Progenitor cell of endocrine pancreas (in vitro differentiated cells): Measurements from ENCODE around the gene COL9A3. TPM values are rescaled to one million over a fixed set of nuclear protein-coding genes. Genes with fewer than 3 reads are reported as not detected.

Source experiments
- DNase-seq: peaks from one replicate; pipeline ENCODE4 v3.0.0; 2021; ENCODE audit warnings: low spot score; ENCODE audit not compliant: unreplicated experiment
- H3K27ac Mint-ChIP-seq: 2 replicates; pipeline ENCODE4 v1.8.0; 2021; ENCODE audit warnings: mild to moderate bottlenecking, moderate library complexity, mixed read lengths
- H3K27me3 Mint-ChIP-seq: 2 replicates; pipeline ENCODE4 v1.8.0; 2021; ENCODE audit warnings: mixed read lengths
- H3K36me3 Mint-ChIP-seq: 2 replicates; pipeline ENCODE4 v1.8.0; 2022; ENCODE audit warnings: mixed read lengths; ENCODE audit not compliant: insufficient read depth
- H3K4me1 Mint-ChIP-seq: 2 replicates; pipeline ENCODE4 v1.8.0; 2021; ENCODE audit warnings: low read depth, mixed read lengths
- H3K4me3 Mint-ChIP-seq: 2 replicates; pipeline ENCODE4 v1.8.0; 2021; ENCODE audit warnings: low read depth, mild to moderate bottlenecking, moderate library complexity, mixed read lengths
- H3K9me3 Mint-ChIP-seq: 2 replicates; pipeline ENCODE4 v1.8.0; 2021; ENCODE audit warnings: low read depth, mixed read lengths
- total RNA-seq: library from RNA; stranded (reverse); gene quantifications from 2 replicates; pipeline ENCODE4 v1.2.1, GENCODE V29; 2021
- TF ChIP-seq, protein P1 (sequence below): fragments of 200-600 bp; sonication (generic); IDR thresholded peaks from one replicate; pipeline ENCODE4 v1.5.0; 2021; ENCODE audit warnings: antibody characterized with exemption, mild to moderate bottlenecking; ENCODE audit not compliant: unreplicated experiment

COL9A3 gene
- total RNA-seq, 1 donor from 2014 or later: 81.5 TPM

DNA sequence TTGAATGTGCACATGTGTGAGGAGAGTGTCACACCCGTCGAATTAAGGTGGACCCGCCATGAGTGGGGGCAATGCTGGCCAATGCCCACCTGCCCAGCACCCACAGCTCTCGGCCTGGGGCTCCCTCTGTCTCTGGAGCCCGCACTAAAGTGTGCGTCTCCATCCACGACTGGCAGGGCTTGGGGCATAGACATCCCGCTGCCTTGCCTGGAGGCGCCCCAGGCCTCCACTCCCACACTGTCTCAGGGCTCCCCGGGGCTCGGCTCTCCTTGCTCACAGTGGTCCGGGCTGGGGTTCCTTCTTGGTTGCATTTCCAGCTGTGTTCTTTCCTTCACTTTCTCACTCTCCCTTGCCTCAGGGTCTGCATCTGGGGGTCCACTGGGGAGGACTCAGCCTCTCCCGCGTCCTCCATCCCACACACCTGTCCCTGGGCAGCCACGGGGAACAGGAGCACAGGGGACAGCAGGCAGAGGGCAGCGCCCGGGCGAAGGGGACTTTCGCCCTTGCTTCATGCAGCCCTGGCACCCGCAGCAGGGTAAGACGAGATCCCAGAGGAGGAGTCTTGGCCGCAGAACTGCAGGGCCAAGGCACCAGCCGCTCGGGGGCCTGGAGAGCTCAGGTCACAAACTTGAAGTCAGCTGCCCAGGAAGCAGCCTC lies 40.7 kb upstream of the COL9A3 start:
- no peaks in the 10 kb centered on the region for H3K9me3 Mint-ChIP-seq
- no peaks in the 10 kb centered on the region for H3K36me3 Mint-ChIP-seq
- H3K27ac Mint-ChIP-seq: no peak overlapping the region
- no peak overlapping the region for H3K4me3 Mint-ChIP-seq
- H3K27me3 Mint-ChIP-seq: peaks cover 27% of the 10 kb centered on the region
- no peak for DNase-seq
- H3K4me1 Mint-ChIP-seq: no peaks in the 10 kb centered on the region
- TF ChIP-seq, protein P1, sequence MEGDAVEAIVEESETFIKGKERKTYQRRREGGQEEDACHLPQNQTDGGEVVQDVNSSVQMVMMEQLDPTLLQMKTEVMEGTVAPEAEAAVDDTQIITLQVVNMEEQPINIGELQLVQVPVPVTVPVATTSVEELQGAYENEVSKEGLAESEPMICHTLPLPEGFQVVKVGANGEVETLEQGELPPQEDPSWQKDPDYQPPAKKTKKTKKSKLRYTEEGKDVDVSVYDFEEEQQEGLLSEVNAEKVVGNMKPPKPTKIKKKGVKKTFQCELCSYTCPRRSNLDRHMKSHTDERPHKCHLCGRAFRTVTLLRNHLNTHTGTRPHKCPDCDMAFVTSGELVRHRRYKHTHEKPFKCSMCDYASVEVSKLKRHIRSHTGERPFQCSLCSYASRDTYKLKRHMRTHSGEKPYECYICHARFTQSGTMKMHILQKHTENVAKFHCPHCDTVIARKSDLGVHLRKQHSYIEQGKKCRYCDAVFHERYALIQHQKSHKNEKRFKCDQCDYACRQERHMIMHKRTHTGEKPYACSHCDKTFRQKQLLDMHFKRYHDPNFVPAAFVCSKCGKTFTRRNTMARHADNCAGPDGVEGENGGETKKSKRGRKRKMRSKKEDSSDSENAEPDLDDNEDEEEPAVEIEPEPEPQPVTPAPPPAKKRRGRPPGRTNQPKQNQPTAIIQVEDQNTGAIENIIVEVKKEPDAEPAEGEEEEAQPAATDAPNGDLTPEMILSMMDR: no peak

DNA sequence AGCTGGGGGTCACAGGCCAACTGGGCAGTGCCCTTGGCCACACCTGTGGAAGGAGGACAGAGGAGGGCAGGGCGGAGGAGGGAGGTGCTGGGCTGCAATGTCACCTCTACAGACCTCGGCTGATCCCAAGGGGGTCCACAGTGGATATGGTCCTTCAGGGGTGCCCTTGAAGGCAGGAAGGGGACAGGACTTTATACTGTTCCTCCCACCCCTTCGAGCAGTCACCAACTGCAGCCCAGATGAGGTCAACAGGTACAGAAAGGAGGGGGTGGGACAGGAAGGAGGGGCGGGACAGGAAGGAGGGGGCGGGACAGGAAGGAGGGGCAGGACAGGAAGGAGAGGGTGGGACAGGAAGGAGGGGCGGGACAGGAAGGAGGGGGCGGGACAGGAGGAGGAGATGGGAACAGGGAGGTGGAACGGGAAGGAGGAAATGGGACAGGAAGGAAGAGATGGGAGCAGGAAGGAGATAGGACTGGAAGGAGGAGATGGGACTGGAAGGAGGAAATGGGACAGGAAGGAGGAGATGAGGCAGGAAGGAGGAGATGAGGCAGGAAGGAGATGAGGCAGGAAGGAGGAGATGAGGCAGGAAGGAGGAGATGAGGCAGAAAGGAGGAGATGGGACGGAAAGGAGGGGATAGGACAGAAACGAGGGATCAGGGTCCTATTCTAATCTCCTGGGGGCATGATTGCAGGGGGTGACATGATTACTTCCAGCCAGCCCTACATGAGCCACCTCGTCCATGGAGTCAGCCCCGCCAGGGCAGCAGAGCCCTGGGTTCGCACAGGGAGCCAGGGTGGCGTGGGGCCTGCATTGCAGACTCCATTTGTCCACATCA lies 39.9 kb upstream of the COL9A3 start:
- no peaks in the 10 kb centered on the region for H3K36me3 Mint-ChIP-seq
- no peak overlapping the region for H3K27ac Mint-ChIP-seq
- no peaks in the 10 kb centered on the region for H3K9me3 Mint-ChIP-seq
- no peaks in the 10 kb centered on the region for H3K4me1 Mint-ChIP-seq
- TF ChIP-seq, protein P1: no peak
- no peak for DNase-seq
- H3K27me3 Mint-ChIP-seq: peaks cover 27% of the 10 kb centered on the region
- H3K4me3 Mint-ChIP-seq: no peak overlapping the region

DNA sequence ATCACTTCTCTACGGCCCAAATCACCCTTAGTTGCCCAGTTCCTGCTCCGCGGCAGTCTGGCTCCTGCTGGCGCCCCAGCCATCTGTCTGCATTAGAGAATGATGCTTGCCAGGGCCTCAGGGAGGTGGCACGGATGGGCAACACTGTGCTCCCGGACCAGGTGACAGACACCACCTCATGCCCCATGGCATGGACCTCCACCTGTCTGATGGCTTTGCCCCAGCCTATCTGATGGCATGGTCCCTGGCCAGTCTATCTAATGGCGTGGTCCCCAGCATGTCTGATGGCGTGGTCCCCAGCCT lies 39.4 kb upstream of the COL9A3 start:
- H3K27me3 Mint-ChIP-seq: peaks cover 24% of the 10 kb centered on the region
- no peak overlapping the region for H3K27ac Mint-ChIP-seq
- no peak for DNase-seq
- no peaks in the 10 kb centered on the region for H3K36me3 Mint-ChIP-seq
- H3K4me3 Mint-ChIP-seq: no peak overlapping the region
- no peaks in the 10 kb centered on the region for H3K9me3 Mint-ChIP-seq
- TF ChIP-seq, protein P1: no peak
- no peaks in the 10 kb centered on the region for H3K4me1 Mint-ChIP-seq

DNA sequence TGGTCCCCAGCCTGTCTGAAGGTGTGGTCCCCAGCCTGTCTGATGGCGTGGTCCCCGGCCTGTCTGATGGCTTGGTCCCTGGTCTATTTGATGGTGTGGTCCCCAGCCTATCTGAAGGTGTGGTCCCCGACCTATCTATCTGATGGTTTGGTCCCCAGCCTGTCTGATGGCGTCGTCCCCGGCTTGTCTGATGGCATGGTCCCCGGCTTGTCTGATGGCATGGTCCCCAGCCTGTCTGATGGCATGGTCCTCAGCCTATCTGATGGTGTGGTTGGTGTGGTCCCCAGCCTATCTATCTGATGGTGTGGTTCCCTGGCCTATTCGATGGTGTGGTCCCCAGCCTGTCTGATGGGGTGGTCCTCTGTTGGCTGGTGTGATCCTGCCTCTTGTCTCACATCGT lies 38.8 kb upstream of the COL9A3 start:
- H3K36me3 Mint-ChIP-seq: no peaks in the 10 kb centered on the region
- peaks cover 20% of the 10 kb centered on the region for H3K27me3 Mint-ChIP-seq
- H3K27ac Mint-ChIP-seq: no peak overlapping the region
- no peak overlapping the region for H3K4me3 Mint-ChIP-seq
- TF ChIP-seq, protein P1: no peak
- no peaks in the 10 kb centered on the region for H3K9me3 Mint-ChIP-seq
- H3K4me1 Mint-ChIP-seq: no peaks in the 10 kb centered on the region
- no peak for DNase-seq

DNA sequence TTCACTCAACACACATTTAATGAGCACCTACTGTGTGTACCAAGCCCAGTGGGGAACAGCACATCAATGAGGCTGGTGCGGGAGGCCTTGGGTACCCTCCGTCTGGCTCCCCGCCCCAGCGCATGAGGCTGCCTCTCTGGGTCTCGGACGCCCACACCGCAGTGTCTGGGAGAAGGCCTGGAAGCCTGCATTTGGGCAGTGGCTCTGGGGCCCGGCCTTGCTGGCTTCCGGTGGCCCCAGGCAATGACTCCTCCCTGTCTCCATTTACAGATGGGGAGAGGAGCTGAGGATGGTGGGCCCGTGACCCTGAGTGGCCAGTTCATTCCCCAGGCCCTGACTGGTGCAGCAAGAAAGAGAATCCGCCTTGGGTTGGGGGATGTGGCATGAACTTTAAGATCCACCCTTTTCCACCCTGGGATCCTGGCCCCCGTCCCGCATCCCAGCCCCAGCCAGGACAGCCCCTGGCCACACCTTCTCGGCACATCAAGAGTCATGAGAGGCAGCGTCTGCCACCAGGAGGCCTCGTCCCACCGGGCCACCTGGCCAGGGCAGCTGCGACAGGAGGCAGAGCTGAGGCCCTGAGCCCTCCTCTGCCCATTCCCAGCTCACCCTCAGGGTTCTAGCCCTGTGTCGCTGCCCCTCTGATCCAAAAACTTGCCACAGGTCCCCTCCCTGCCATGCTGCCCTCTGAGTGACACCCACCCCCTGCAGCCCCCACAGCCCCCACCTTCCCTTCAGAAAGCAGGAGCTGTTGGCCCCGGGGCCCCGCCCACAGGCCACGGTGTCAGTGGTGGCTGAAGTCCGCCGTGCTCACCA lies 38.0 kb upstream of the COL9A3 start:
- no peak for DNase-seq
- no peak overlapping the region for H3K27ac Mint-ChIP-seq
- TF ChIP-seq, protein P1: no peak
- H3K36me3 Mint-ChIP-seq: no peaks in the 10 kb centered on the region
- H3K4me3 Mint-ChIP-seq: no peak overlapping the region
- no peaks in the 10 kb centered on the region for H3K4me1 Mint-ChIP-seq
- H3K27me3 Mint-ChIP-seq: peaks cover 14% of the 10 kb centered on the region
- no peaks in the 10 kb centered on the region for H3K9me3 Mint-ChIP-seq
